ENCODE measurements around the gene RASSF4.

The RASSF4 gene

DNA sequence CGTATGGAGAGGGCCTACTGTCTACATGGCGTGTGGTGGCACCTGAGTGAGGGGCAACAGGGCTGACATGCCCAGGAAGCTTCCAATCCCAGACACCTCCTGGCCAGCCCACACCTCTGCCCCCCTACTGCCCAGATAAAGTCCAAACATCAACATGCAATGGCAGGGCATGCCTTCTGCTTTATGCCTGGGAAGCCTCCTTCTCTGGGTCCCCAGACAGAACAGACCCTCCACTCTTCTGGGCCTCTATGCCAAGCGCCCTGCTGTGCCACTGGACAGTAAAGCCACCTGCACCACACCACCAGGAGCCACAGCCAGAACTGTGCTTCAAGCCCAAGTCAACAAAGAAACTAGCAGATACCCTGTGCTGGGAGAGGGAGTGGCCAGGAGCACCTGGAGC, 36.0 kb upstream of the RASSF4 start:
- no peak for TF ChIP-seq GATA3 (IDR thresholded peaks at IDR 0.05; ENCODE audit: low read depth, low read length)

DNA sequence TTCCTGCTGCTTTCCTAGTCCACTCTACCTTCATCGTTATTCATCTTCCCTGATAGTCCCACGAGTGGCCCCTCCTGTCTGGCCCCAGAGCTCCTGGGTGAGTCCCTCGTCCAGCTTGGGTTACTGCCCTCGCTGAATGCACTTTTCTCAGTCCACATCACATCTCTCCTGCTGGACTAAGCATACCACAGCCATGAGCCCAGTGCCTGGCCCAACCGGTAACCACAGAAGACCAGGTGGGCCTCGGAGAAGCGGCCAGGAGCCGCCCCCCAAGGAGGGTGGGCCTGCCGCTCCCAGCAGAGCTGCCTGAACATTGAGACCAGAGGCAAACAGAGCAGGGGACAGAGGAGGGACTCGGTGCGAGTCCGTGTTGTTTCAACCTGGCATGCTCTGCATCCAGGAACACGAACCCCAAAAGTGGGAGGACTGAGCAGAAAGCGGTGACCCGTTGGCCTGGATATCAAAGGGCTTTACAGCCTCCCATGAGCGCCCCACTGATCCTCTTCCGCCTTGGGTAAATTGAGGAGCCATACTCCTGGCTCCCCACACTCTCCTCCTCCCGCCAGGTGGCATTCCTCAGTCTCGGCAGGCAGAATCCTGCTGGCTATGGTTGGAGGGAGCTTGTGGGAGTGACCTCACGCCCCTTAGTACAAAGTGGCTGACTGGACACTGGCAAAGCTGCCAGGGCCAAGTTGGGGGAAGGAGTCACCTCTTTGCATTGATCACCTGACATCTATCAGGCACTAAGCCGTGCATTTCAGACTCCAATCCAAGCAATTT, 35.2 kb upstream of the RASSF4 start:
- no peak for TF ChIP-seq GATA2 (IDR thresholded peaks at IDR 0.05; ENCODE audit: low read depth, low read length)
- no peak for TF ChIP-seq GATA3 (IDR thresholded peaks at IDR 0.05; ENCODE audit: low read depth, low read length)

DNA sequence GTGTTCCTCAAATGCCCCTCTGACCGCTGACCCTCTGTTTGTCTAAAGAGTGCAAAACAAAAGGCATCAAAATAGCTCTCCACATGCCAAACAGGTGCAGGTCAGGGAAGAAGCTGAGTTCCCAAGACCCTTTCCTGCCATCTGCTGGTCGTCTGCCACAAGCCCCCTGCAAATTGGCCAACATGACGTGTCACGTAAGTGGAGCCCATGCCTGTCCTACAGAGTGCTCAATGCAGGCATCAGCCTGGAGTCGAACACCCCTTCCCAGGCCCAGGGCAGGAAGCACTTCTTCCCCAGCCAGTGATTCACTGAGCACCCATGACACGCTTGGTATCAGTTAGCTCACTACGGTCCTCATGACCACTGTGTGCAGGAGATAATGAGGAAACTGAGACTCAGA, 34.4 kb upstream of the RASSF4 start:
- TF ChIP-seq GATA3 (IDR thresholded peaks at IDR 0.05; ENCODE audit: low read depth, low read length) = no peak

DNA sequence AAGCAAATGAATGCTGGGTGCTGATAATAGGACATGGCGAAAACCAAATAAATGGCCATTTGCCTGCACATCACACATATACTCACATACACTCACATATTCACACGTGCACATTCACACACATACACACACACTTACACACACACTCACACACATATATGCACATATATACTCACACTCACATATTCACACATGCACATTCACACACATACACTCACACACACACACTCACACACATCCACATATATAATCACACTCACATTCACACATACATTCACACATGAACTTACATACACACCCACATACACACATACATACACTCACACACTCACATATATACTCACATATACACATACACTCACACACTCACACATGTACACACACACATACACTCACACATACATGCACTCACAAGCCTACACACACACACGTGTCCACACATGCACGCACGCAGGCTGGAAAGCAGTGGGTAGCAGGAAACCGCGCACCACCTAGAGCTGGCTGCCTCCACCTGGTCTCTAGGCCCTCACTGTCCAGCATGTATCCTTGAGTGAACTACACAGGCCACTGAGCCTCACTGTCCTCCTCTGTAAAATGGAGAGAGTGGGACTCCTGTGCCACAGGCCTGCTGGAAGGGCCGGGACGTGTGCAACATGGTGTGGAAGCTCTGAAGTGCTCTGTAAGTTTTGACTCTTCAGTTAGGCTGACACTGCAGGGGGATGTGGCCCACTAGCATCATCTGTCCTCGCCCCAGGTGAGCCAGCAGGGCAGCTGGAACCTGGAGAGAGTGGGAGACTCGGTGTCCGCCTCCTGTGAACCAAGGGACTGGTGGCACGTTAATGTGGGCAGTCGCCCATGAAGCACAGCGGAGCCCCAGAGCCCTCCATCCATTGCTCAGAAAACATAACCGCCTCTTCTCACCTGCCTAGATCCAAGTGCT, 33.5 kb upstream of the RASSF4 start:
- TF ChIP-seq GATA2 (IDR thresholded peaks at IDR 0.05; ENCODE audit: low read depth, low read length) (no peak), GATA3 (IDR thresholded peaks at IDR 0.05; ENCODE audit: low read depth, low read length) (no peak)

DNA sequence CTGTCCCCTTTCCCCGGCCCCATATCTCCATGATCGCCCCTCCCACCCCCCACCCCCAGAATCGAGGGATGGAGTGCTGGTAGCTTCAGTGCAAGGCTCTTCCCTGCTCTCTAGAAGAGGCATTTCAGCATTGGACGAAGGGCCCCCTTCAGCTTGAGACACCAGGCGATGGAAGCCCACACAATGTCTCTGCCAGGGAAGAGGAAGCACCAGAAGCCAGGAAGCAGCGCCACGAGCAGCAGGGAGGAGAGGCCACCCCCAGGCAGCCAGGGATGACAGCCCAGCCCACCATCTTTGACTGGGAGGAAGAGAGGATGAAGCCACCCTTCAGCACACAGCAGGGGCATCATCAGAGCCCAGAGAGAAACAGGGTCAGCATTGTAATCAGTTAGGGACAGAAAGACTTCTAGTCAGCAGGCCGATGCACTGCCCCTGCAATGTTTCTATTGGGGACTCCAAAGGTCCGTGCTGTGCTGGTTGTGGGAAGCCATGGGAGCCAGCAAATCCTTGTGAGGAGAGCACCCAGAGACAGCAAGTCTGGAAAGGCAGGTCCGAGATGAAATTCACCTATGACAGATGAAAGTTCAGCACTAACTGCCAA, 32.8 kb upstream of the RASSF4 start:
- TF ChIP-seq GATA3 (IDR thresholded peaks at IDR 0.05; ENCODE audit: low read depth, low read length) (no peak), GATA2 (IDR thresholded peaks at IDR 0.05; ENCODE audit: low read depth, low read length) (no peak)

DNA sequence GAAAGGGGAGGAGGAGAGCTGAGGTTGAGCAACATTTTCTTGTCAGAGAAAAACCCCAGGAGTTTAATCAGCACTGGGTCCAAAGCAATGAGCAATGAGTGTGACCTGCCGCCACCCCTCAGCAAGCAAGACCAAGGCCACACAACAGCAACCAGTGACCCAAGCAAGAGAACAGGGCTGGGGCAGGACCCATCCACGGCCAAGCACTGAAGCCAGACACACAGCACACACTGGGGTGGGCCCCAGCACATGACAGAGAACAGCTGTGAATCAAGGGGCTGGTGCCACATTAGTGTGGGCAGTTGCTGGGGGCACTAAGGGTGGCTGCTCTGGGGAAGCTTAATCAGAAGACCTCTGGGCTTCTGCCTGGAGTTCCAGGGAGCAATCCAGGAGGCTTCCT, 32.2 kb upstream of the RASSF4 start:
- TF ChIP-seq GATA3 (IDR thresholded peaks at IDR 0.05; ENCODE audit: low read depth, low read length) (no peak), GATA2 (IDR thresholded peaks at IDR 0.05; ENCODE audit: low read depth, low read length) (no peak)

DNA sequence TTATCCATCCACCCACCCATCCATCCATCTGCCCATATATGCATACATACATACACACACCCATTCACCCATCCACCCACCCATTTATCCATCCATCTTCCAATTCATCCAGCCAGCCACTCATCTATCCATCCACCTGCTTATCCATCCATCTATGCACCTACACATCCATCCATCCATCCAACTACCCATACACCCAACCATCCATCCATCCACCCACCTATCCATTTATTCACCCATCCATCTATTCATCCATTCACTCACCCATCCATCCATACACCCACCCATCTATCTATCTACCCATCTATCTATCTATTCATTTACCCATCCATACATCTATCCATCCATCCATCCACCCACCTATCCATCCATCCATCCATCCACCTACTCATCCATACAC, 31.1 kb upstream of the RASSF4 start:
- TF ChIP-seq GATA2 (IDR thresholded peaks at IDR 0.05; ENCODE audit: low read depth, low read length) (no peak), GATA3 (IDR thresholded peaks at IDR 0.05; ENCODE audit: low read depth, low read length) (no peak)

DNA sequence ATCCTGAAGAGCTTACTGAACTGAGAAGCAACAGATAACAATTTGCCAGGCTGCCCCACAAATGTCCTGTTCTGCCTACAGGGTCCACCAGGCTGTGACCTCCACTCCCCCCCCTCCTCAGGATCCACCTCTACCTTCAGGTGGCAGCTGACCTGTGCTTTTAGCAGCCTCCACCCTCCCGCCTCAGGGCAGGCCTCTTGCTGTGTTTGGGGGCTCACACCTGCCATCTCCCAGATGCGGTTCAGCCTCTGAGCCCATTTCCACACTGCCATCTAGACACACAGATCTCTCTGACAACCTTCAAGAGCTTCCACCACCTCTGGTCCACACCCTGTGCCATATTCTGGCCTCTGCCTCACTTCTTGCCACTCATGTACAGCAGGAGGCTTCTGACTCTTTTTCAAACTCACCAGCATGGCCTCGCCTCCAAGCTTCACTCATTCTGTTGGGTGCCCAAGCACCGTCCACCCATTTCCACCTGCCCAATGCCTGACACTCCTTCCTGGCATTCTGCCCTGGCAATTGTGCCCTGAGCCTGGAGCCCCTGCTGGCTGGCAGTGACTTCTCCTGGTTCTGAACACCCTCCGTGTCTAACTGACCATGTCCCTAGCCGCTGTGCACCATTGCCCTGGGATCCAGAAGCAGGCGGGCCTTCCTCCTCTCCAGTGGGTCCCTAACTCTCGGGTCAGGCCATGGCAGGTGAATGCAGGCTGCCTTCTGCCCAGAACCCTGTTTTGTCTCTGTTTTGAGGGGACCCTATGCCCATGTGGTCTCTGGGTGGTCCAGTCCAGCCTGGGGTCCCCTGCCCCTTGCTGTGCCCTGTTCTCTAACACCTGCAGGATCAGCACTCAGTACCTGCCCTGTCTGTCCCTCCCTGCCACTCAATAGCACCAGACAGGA, 30.0 kb upstream of the RASSF4 start:
- TF ChIP-seq GATA2 (IDR thresholded peaks at IDR 0.05; ENCODE audit: low read depth, low read length) (no peak), GATA3 (IDR thresholded peaks at IDR 0.05; ENCODE audit: low read depth, low read length) (no peak)

DNA sequence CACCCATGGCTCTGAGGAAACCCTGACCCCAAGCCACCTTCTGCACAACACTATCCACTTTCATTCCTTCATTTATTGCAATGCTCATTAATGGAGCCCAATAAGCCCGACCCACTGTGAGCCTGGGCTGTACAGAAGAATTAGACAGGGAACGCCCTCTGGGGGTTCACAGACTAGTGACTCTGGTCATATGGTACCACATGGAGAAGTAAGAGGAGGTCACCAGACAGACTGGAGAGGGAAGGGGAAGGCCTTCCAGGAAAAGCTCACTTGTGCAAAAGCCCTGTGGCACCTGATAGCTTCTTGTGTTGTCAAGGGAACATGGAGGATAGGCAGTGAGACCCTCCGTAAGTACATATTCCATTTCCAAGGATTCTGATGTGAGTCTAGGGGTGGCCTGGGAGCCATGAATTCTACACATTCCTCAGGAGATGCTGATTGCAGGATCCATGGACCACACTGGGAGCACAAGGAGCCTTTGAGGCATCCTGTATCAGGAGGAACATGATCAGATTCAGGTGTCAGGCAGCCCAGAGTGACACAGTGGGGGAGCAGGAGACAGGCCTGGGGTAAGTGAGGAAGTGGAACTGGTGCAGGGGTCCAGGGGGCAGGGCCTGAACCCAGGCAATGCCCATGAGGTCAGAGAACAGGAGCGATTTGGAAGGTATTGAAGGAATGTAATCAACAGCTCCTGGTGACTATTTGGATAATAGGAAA, 28.5 kb upstream of the RASSF4 start:
- no peak for TF ChIP-seq GATA3 (IDR thresholded peaks at IDR 0.05; ENCODE audit: low read depth, low read length)
- TF ChIP-seq GATA2 (IDR thresholded peaks at IDR 0.05; ENCODE audit: low read depth, low read length) = no peak

DNA sequence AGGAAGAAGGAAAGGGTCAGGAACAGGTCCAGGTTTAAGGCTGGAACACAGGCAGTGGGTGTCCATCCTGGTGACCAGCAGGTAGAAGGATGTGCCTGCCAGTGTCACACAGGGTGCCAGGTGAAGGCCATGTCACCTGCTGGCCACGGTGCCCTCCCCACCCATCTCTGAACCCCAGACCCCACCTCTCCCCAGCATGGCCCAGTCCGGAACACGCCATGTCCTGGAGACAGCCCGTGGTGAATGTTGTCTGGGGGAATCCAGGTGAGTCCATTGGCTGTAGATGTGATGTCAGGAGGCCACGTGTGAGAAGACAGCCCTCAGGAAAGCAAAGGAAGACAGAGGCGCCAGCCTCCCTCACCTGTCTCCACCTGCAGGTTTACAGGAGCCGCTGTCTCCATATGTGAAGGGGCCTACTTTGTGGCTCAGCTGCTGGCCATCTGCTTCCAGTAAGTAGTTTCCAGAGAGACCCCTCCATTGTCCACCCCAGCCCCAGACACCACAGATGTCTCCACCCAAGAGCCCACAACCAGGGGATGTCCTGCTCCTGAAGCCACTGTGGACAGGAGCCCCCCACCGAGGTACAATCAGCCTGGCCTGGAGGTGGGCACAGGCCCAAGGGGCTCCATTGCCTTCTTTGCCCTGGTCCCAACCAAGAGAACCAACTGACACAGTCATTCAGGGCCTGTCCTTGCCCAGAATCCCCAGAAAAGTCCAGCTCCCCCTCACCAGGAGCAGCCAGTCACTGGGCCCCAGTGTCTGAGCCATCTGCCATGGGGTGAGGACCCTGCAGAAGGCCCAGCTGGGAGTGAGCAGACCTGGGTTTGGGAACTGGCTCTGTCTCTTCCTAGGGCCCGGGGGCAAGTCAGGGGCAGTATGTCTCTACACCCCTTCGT, 27.7 kb upstream of the RASSF4 start:
- no peak for TF ChIP-seq GATA3 (IDR thresholded peaks at IDR 0.05; ENCODE audit: low read depth, low read length)
- TF ChIP-seq GATA2 (IDR thresholded peaks at IDR 0.05; ENCODE audit: low read depth, low read length) = no peak

DNA sequence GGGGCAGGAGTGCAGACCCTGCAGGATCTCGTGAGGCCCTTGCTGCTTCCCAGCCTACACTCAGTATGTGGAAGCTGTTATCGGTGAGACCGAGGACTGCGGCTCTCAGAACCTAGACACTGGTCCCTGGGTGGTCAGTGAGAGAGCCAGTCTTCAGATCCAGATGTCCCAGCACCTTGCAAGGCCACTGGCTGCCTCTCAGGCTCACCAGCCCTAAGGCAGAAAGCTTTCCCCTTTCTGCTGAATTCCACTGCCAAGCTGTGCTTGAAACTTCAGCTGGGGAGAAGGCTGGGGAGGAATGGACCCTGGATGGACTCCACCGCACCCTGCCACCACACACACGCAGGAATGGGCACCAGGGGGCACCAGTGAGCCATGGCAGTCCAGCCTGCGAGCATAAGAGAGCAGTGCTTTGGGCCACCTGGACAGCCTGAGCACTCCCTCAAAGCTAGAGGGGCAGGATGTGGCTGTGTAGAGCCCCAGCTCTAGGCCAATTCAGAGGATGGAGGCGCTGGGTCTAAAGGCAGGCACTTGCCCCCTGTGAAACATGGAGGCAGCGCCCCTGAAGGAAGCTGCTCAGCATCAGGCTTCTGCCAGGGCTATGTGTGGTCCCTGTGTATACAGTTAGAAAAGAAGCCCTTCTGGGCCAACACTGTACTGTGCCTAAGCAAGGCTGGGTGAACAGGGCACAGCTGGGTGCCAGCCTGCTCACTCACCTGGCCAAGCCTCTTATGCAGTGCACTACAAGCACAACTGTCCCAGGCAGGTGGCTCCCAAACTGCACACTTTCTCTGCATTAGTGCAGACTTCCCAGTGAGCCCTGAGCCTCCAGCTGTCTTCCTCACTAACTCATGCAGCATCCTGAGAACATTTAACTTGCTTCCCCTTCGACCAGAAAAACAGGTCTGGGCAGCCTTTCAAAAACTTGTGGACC, 26.8 kb upstream of the RASSF4 start:
- TF ChIP-seq GATA2 (IDR thresholded peaks at IDR 0.05; ENCODE audit: low read depth, low read length) (no peak), GATA3 (IDR thresholded peaks at IDR 0.05; ENCODE audit: low read depth, low read length) (no peak)

All from SH-SY5Y (cell line).